Endothelial cell (in vitro differentiated cells): ENCODE results near the gene TMEM132C. TPM values are rescaled to one million over a fixed set of nuclear protein-coding genes. Genes with fewer than 3 reads are reported as not detected.

Experiments used
- DNase-seq: peaks from one replicate; pipeline ENCODE4 v3.0.0; 2021; ENCODE audit warnings: low spot score
- H3K27ac Mint-ChIP-seq: one replicate; pipeline ENCODE4 v1.8.0; 2021; ENCODE audit warnings: mixed read lengths, inconsistent platforms; ENCODE audit not compliant: unreplicated experiment
- H3K27me3 Mint-ChIP-seq: one replicate; pipeline ENCODE4 v1.8.0; 2021; ENCODE audit warnings: mild to moderate bottlenecking, moderate library complexity, mixed read lengths, inconsistent platforms; ENCODE audit not compliant: unreplicated experiment
- H3K36me3 Mint-ChIP-seq: one replicate; pipeline ENCODE4 v1.8.0; 2021; ENCODE audit warnings: mild to moderate bottlenecking, low read depth, mixed read lengths, inconsistent platforms; ENCODE audit not compliant: unreplicated experiment
- H3K4me1 Mint-ChIP-seq: one replicate; pipeline ENCODE4 v1.8.0; 2021; ENCODE audit warnings: mild to moderate bottlenecking, mixed read lengths, inconsistent platforms; ENCODE audit not compliant: unreplicated experiment
- H3K4me3 Mint-ChIP-seq: one replicate; pipeline ENCODE4 v1.8.0; 2021; ENCODE audit warnings: mild to moderate bottlenecking, mixed read lengths, inconsistent platforms; ENCODE audit not compliant: unreplicated experiment
- H3K9me3 Mint-ChIP-seq: one replicate; pipeline ENCODE4 v1.8.0; 2021; ENCODE audit warnings: mixed read lengths, inconsistent platforms; ENCODE audit not compliant: unreplicated experiment
- total RNA-seq: library from RNA; stranded (reverse); fragmentation: NEBNext Ultra II Directional; extraction: Animal tissue kit (Norgen Biotek cat#: 25700); gene quantifications from one replicate; pipeline ENCODE4 v1.2.1, GENCODE V29; 2021; ENCODE audit not compliant: unreplicated experiment
- TF ChIP-seq, protein P1 (sequence below): fragments of 200-600 bp; sonication (generic); IDR thresholded peaks from one replicate; pipeline ENCODE4 v1.5.0; 2021; ENCODE audit warnings: antibody characterized with exemption; ENCODE audit not compliant: unreplicated experiment

The TMEM132C gene
- total RNA-seq, 1 donor from 2014 or later: not detected

- peaks cover 5% of the 10 kb centered on the region for H3K36me3 Mint-ChIP-seq
- no peaks in the 10 kb centered on the region for H3K4me1 Mint-ChIP-seq
- TF ChIP-seq, protein P1, sequence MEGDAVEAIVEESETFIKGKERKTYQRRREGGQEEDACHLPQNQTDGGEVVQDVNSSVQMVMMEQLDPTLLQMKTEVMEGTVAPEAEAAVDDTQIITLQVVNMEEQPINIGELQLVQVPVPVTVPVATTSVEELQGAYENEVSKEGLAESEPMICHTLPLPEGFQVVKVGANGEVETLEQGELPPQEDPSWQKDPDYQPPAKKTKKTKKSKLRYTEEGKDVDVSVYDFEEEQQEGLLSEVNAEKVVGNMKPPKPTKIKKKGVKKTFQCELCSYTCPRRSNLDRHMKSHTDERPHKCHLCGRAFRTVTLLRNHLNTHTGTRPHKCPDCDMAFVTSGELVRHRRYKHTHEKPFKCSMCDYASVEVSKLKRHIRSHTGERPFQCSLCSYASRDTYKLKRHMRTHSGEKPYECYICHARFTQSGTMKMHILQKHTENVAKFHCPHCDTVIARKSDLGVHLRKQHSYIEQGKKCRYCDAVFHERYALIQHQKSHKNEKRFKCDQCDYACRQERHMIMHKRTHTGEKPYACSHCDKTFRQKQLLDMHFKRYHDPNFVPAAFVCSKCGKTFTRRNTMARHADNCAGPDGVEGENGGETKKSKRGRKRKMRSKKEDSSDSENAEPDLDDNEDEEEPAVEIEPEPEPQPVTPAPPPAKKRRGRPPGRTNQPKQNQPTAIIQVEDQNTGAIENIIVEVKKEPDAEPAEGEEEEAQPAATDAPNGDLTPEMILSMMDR: no peak
- H3K27ac Mint-ChIP-seq: no peak overlapping the region
- peaks cover 55% of the 10 kb centered on the region for H3K9me3 Mint-ChIP-seq
- H3K4me3 Mint-ChIP-seq: no peak overlapping the region
- peaks cover 3% of the 10 kb centered on the region for H3K27me3 Mint-ChIP-seq
- no peak for DNase-seq
Observed at GRCh38 chr12:128323145-128323920, 56.4 kb downstream of the TMEM132C start.

DNA sequence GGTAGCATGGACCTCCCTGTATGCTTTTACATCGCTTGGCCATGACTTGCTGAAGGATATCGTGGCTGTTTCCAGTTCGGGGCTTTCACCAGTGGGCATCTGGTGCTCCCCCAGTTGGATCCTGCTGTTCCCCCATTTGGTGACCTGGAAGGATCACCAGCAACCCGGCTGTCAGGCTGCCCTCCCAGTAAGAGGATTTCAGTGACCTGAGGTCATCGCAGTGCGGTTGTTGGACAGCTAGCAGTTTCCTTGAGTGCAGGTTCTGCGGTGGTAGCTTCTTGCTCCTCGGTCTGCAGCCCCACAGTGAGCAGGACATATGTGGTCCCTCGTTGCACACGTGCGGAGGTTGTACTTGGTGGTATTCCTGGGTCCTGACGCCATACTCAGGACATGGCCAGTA is 58.7 kb downstream of the TMEM132C start:
- no peak for DNase-seq
- no peak overlapping the region for H3K27ac Mint-ChIP-seq
- TF ChIP-seq, protein P1: no peak
- H3K4me1 Mint-ChIP-seq: no peaks in the 10 kb centered on the region
- peaks cover 39% of the 10 kb centered on the region for H3K9me3 Mint-ChIP-seq
- peaks cover 3% of the 10 kb centered on the region for H3K27me3 Mint-ChIP-seq
- H3K36me3 Mint-ChIP-seq: peaks cover 5% of the 10 kb centered on the region
- H3K4me3 Mint-ChIP-seq: no peak overlapping the region

GRCh38 chr12:128326406-128326805 is 59.4 kb downstream of the TMEM132C start:
- H3K9me3 Mint-ChIP-seq: peaks cover 41% of the 10 kb centered on the region
- no peak overlapping the region for H3K27ac Mint-ChIP-seq
- no peak overlapping the region for H3K4me3 Mint-ChIP-seq
- peaks cover 5% of the 10 kb centered on the region for H3K36me3 Mint-ChIP-seq
- TF ChIP-seq, protein P1: no peak
- H3K27me3 Mint-ChIP-seq: peaks cover 3% of the 10 kb centered on the region
- H3K4me1 Mint-ChIP-seq: no peaks in the 10 kb centered on the region
- DNase-seq: no peak

DNA sequence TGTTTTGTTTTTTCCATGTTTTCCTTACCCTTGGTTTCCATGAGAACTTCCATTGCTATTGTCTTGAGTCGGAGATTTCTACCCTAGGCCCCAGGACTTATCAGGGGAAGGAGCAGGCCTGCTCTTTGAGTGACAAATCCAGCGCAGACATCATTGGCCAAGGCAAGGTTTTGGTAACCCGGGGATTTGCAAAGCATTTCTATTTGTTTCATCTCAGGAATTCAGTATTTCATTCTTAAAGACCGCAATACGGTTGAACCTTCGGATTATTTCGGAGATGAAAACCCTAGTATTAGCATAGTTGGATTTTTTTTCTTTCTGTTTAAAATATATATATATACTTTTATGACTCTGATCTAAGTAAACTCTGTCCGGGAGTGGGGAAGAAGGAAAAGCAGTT is 62.0 kb downstream of the TMEM132C start:
- peaks cover 28% of the 10 kb centered on the region for H3K9me3 Mint-ChIP-seq
- peaks cover 5% of the 10 kb centered on the region for H3K36me3 Mint-ChIP-seq
- DNase-seq: no peak
- H3K4me3 Mint-ChIP-seq: no peak overlapping the region
- TF ChIP-seq, protein P1: no peak
- peaks cover 3% of the 10 kb centered on the region for H3K27me3 Mint-ChIP-seq
- H3K4me1 Mint-ChIP-seq: no peaks in the 10 kb centered on the region
- no peak overlapping the region for H3K27ac Mint-ChIP-seq
